Tibial artery (tissue), 4 donors: ENCODE measurements around the gene AUP1.

Experiments used
- DNase-seq, 2 donors: peaks; one replicate each; pipeline ENCODE4 v3.0.0-alpha.2; 2019
- H3K27ac ChIP-seq, 2 donors: fragments of 200-600 bp; sonication (generic) in 1 of 2; 1 replicate in 1 of 2; 2 replicates in 1 of 2; pipeline ENCODE4 v1.5.1; 2018 to 2019; ENCODE audit warnings: mild to moderate bottlenecking in 1 of 2
- H3K27me3 ChIP-seq, 2 donors: fragments of 200-600 bp; sonication (generic) in 1 of 2; one replicate each; pipeline versions ENCODE4 v1.5.1 to v1.6.0; 2016 to 2019
- H3K36me3 ChIP-seq, 3 donors: fragments of 200-600 bp; sonication (generic) in 2 of 3; one replicate each; pipeline ENCODE4 v1.5.1; 2016 to 2019; ENCODE audit warnings: mild to moderate bottlenecking in 2 of 3
- H3K4me1 ChIP-seq, 4 donors: fragments of 200-600 bp; sonication (generic) in 2 of 4; 1 replicate in 3 of 4; 2 replicates in 1 of 4; pipeline ENCODE4 v1.5.1; 2016 to 2019
- H3K4me3 ChIP-seq, 2 donors: fragments of 200-600 bp; sonication (generic) in 1 of 2; 1 replicate in 1 of 2; 2 replicates in 1 of 2; pipeline ENCODE4 v1.5.1; 2018 to 2019; ENCODE audit warnings: mild to moderate bottlenecking in 2 of 2
- H3K9me3 ChIP-seq, 3 donors: fragments of 200-600 bp; sonication (generic) in 1 of 3; one replicate each; pipeline ENCODE4 v1.5.1; 2016 to 2019
- intact Hi-C: fragments of 100-400 bp; cut with DNase I; formaldehyde crosslinking; loops from one replicate; pipeline ENCODE4 v1.15.0; 2023; ENCODE audit warnings: low total_unique reads
- TF ChIP-seq, protein P1 (sequence below), 2 experiments: fragments of 200-600 bp in 1 of 2; fragments of 450-650 bp in 1 of 2; IDR thresholded peaks; one replicate each; pipeline ENCODE4 v1.5.1; 2017 to 2019; ENCODE audit warnings: antibody characterized with exemption in 2 of 2, mild to moderate bottlenecking in 1 of 2, moderate library complexity in 1 of 2

The AUP1 gene

DNA sequence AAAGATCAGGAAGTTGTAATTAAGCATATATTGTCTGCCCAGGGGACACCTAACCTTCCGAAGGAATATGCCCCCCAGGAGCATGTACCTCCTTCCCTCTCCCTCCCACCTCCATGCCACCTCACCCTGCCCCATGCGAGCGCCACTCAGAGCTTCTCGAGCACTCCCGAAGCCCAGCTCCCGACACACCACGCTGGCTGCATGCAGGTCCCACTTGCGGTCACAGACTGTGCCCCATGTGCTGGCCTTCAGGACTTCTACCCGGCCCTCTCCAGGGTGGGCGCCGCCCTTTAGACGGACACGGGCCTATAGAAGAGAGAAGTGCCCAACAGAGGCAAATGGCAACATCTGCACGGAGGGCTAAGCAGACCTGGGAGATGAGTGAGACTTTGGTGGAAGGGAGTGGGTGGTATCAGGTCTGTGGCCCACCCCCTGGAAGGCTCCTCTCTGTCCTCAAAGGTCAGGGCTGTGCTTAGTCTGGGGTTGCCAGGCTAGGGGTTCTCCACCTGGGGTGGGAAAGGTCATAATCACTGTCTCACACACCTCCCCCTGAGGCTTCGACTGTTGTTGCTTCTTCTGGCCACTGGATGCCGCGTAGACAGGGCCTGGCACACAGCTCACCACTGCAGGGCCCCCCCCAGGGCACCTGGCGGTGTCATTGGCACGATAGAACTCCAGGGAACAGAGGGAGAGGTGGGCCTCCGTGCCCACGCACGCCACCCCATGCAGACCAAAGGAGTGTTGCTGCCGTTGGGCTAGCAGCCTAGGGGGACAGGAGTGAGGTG is 6.9 kb upstream of the AUP1 start:
- TF ChIP-seq, protein P1, sequence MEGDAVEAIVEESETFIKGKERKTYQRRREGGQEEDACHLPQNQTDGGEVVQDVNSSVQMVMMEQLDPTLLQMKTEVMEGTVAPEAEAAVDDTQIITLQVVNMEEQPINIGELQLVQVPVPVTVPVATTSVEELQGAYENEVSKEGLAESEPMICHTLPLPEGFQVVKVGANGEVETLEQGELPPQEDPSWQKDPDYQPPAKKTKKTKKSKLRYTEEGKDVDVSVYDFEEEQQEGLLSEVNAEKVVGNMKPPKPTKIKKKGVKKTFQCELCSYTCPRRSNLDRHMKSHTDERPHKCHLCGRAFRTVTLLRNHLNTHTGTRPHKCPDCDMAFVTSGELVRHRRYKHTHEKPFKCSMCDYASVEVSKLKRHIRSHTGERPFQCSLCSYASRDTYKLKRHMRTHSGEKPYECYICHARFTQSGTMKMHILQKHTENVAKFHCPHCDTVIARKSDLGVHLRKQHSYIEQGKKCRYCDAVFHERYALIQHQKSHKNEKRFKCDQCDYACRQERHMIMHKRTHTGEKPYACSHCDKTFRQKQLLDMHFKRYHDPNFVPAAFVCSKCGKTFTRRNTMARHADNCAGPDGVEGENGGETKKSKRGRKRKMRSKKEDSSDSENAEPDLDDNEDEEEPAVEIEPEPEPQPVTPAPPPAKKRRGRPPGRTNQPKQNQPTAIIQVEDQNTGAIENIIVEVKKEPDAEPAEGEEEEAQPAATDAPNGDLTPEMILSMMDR (IDR thresholded peaks at IDR 0.05) = no peak
- Histone ChIP-seq H3K4me1 (peaks cover 0 to 5% (median 4%) of the 10 kb centered on the region in 4 donors), H3K36me3 (peaks cover 0 to 24% (median 12%) of the 10 kb centered on the region in 3 donors), H3K27me3 (no peaks in the 10 kb centered on the region), H3K27ac (no peak overlapping the region), H3K4me3 (no peak overlapping the region), H3K9me3 (no peaks in the 10 kb centered on the region)
- peak in 1 of 2 donors; percentile 58 for DNase-seq
- intact Hi-C loops = no loop called here

DNA sequence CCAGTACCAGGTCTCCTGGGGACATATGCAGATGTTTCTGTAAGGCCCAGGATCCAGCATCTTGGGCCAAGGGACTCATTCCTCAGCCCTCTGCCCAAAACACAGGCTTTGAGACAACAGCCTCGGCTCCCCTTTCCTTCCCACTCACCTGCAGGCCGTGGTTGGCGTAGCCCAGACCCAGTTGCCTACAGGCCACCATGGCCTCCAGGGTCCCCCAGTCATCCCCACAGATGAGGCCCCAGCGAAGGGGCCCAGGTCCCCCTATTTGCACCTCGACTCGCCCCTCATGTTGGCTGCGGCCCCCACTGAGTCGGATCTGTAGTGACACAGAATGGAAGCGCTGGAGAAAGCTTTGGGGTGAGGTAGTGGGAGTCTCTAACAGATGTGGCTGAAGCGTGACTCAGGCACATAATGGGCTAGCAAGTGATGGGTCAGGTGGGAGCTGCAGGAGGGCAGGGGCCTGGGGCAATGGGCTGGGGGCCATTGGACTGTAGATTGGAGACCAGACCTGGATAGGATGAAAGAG is 6.0 kb upstream of the AUP1 start:
- Histone ChIP-seq H3K27ac (no peak overlapping the region), H3K4me1 (peaks cover 0 to 13% (median 12%) of the 10 kb centered on the region in 4 donors), H3K4me3 (no peak overlapping the region), H3K36me3 (peaks cover 0 to 24% (median 12%) of the 10 kb centered on the region in 3 donors), H3K27me3 (no peaks in the 10 kb centered on the region), H3K9me3 (no peaks in the 10 kb centered on the region)
- intact Hi-C loops = no loop called here
- DNase-seq = peak in 1 of 2 donors; percentile 49
- TF ChIP-seq, protein P1 (IDR thresholded peaks at IDR 0.05) = no peak

DNA sequence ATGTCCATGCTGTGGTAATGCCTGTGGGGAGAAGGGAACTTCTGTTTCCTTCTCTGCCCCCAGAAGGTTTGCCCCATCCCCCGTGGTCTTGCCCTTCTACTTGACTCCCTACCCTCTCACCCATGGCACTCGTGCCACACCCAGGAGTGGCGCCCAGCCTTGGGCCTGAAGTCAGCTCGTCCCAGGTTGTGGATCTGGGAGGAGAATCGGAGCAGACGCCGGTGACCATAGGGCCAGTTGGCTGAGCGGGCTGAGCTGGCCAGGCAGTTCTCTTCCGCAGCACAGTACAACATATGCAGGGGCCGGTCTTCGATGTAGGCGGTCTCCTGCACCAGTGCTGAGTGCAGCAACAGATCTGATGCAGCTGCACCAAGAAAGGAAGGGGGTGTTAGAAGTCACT is 4.9 kb upstream of the AUP1 start:
- TF ChIP-seq, protein P1 (IDR thresholded peaks at IDR 0.05) = no peak
- intact Hi-C loops = no loop called here
- DNase-seq = peak in 1 of 2 donors; percentile 60
- Histone ChIP-seq H3K36me3 (peaks cover 0 to 24% (median 12%) of the 10 kb centered on the region in 3 donors), H3K9me3 (no peaks in the 10 kb centered on the region), H3K4me3 (no peak overlapping the region), H3K27ac (no peak overlapping the region), H3K27me3 (no peaks in the 10 kb centered on the region), H3K4me1 (peaks cover 0 to 14% (median 13%) of the 10 kb centered on the region in 4 donors)

DNA sequence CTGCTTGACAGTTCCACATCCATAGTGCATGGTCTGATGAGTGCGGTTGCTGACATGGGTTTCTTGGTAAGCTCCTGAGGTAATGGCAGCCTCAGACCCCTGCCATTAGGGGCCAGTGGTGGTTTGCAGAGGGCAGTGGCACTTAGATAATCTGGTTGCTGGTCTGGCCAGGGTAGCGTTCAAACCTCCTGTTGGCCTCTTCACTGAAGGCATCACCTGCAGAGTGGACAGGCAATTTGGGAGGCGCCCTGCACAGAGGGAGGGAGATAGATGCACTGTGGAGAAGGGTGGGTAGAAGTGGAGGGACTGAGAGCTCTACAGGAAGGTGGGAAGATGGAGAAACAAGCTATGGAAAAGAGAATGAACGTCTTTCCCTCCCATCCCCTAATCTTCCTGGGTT is 4.0 kb upstream of the AUP1 start:
- intact Hi-C loops = no loop called here
- Histone ChIP-seq H3K4me1 (peaks cover 0 to 20% (median 18%) of the 10 kb centered on the region in 4 donors), H3K27ac (no peak overlapping the region), H3K36me3 (peaks cover 0 to 24% (median 12%) of the 10 kb centered on the region in 3 donors), H3K27me3 (no peaks in the 10 kb centered on the region), H3K4me3 (no peak overlapping the region), H3K9me3 (no peaks in the 10 kb centered on the region)
- TF ChIP-seq, protein P1 (IDR thresholded peaks at IDR 0.05) = no peak
- DNase-seq = no peak

DNA sequence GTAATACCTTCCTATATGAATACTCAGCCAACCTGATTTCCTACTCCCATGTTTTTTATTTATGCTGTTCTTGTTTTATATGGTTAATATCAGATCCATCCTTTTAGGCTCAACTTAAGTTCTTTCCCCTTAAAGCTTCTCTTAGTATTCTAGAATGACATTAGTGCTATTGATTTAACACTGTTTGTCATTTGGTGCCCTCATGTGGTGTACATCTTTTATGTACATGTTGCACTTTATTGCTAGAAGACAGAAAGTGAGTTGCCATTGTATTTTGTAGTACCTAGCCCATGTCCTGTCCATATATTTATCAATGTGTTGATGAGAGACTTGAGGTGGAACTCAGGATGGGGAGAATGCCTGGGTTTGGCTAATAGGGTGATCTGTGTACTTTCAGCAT is 2.7 kb upstream of the AUP1 start:
- H3K4me1 ChIP-seq = peaks cover 0 to 28% (median 25%) of the 10 kb centered on the region in 4 donors
- no peaks in the 10 kb centered on the region for H3K9me3 ChIP-seq
- TF ChIP-seq, protein P1 (IDR thresholded peaks at IDR 0.05) = no peak
- intact Hi-C loops = no loop called here
- H3K27me3 ChIP-seq = no peaks in the 10 kb centered on the region
- H3K27ac ChIP-seq = no peak overlapping the region
- H3K4me3 ChIP-seq = no peak overlapping the region
- peaks cover 8 to 35% (median 18%) of the 10 kb centered on the region in 3 donors for H3K36me3 ChIP-seq
- DNase-seq = no peak
